GM23338 (cell line): ENCODE results near the gene KDM4C. TPM values are rescaled to one million over a fixed set of nuclear protein-coding genes. Genes with fewer than 3 reads are reported as not detected.

ENCODE experiments used
- ATAC-seq: fragments of 200-7000 bp; cut with Tn5 transposase; 3 replicates; pipeline ENCODE4 v1.9.1; 2020
- DNase-seq: peaks from one replicate; pipeline ENCODE4 v3.0.0-alpha.2; 2015; ENCODE audit warnings: low spot score
- H2AFZ ChIP-seq: fragments of 200-600 bp; sonication (generic); 2 replicates; pipeline ENCODE4 v1.8.0; 2016; ENCODE audit warnings: antibody characterized with exemption, mild to moderate bottlenecking, moderate library complexity
- H3F3A ChIP-seq: fragments of 200-600 bp; sonication (generic); replicated peaks from 2 replicates; pipeline ENCODE4 v1.8.0; 2017; ENCODE audit warnings: antibody characterized with exemption, mixed run types, low read depth
- H3K27ac ChIP-seq: fragments of 200-600 bp; sonication (generic); 2 replicates; pipeline ENCODE4 v1.6.1; 2016; ENCODE audit warnings: low read depth
- H3K27me3 ChIP-seq: fragments of 200-600 bp; sonication (generic); 2 replicates; pipeline ENCODE4 v1.8.0; 2016; ENCODE audit warnings: mild to moderate bottlenecking, mixed run types, moderate library complexity; ENCODE audit not compliant: insufficient read depth
- H3K36me3 ChIP-seq: fragments of 200-600 bp; sonication (generic); 2 replicates; pipeline ENCODE4 v1.8.0; 2016; ENCODE audit warnings: mild to moderate bottlenecking; ENCODE audit not compliant: insufficient read depth
- H3K4me1 ChIP-seq: fragments of 200-600 bp; sonication (generic); 2 replicates; pipeline ENCODE4 v1.8.0; 2016; ENCODE audit warnings: mild to moderate bottlenecking, moderate library complexity; ENCODE audit not compliant: insufficient read depth
- H3K4me2 ChIP-seq: fragments of 200-600 bp; sonication (generic); 2 replicates; pipeline ENCODE4 v1.7.1; 2017; ENCODE audit warnings: mixed run types
- H3K4me3 ChIP-seq: fragments of 200-600 bp; sonication (generic); 2 replicates; pipeline ENCODE4 v1.6.1; 2016; ENCODE audit warnings: mixed run types
- H3K79me2 ChIP-seq: fragments of 200-600 bp; sonication (generic); replicated peaks from 2 replicates; pipeline ENCODE4 v1.8.0; 2017; ENCODE audit warnings: mild to moderate bottlenecking; ENCODE audit not compliant: insufficient read depth
- H3K9me2 ChIP-seq: fragments of 200-600 bp; sonication (generic); 2 replicates; pipeline ENCODE4 v1.8.0; 2017; ENCODE audit not compliant: insufficient read depth
- H4K20me1 ChIP-seq: fragments of 200-600 bp; sonication (generic); replicated peaks from 2 replicates; pipeline ENCODE4 v1.8.0; 2017; ENCODE audit warnings: mild to moderate bottlenecking; ENCODE audit not compliant: insufficient read depth
- H3K27ac Mint-ChIP-seq: 2 replicates; pipeline ENCODE4 v1.8.0; 2020; ENCODE audit warnings: inconsistent platforms, mild to moderate bottlenecking, moderate library complexity, mixed read lengths
- H3K27me3 Mint-ChIP-seq: 3 replicates; pipeline ENCODE4 v1.8.0; 2022; ENCODE audit warnings: low read depth, mild to moderate bottlenecking, moderate library complexity, mixed read lengths, inconsistent platforms; ENCODE audit not compliant: insufficient read depth, poor library complexity
- H3K36me3 Mint-ChIP-seq: 3 replicates; pipeline ENCODE4 v1.8.0; 2021; ENCODE audit warnings: low read depth, mild to moderate bottlenecking, inconsistent platforms, moderate library complexity, mixed read lengths
- H3K4me1 Mint-ChIP-seq: 3 replicates; pipeline ENCODE4 v1.8.0; 2020; ENCODE audit warnings: mild to moderate bottlenecking, inconsistent platforms, mixed read lengths
- H3K4me3 Mint-ChIP-seq: 3 replicates; pipeline ENCODE4 v1.8.0; 2021; ENCODE audit warnings: moderate library complexity, mild to moderate bottlenecking, inconsistent platforms, mixed read lengths
- H3K9me3 Mint-ChIP-seq: 3 replicates; pipeline ENCODE4 v1.8.0; 2020; ENCODE audit warnings: moderate library complexity, mild to moderate bottlenecking, inconsistent platforms, mixed read lengths
- CREB1 ChIP-seq: fragments of 250-450 bp; sonication (Bioruptor Pico); IDR thresholded peaks from 2 replicates; pipeline ENCODE4 v1.5.0; 2020; ENCODE audit warnings: low read depth, mild to moderate bottlenecking, moderate library complexity
- CTCF ChIP-seq, 2 experiments: fragments of 200-600 bp in 1 of 2; sonication (generic) in 1 of 2; conservative IDR thresholded peaks; 2 replicates each; pipeline versions ENCODE4 v1.5.1 to v1.6.1; 2016 to 2017; ENCODE audit warnings: antibody characterized with exemption in 2 of 2, low read depth in 2 of 2, mild to moderate bottlenecking in 2 of 2, moderate library complexity in 1 of 2
- NANOG ChIP-seq: IDR thresholded peaks from 2 replicates; pipeline ENCODE4 v1.6.1; 2016; ENCODE audit warnings: antibody characterized with exemption, borderline replicate concordance
- POLR2AphosphoS5 ChIP-seq: IDR thresholded peaks from 2 replicates; pipeline ENCODE4 v1.6.1; 2016; ENCODE audit warnings: antibody characterized with exemption, low read depth
- STAT1 ChIP-seq: IDR thresholded peaks from one replicate; pipeline ENCODE4 v1.6.1; 2016; ENCODE audit warnings: antibody characterized with exemption; ENCODE audit not compliant: unreplicated experiment
- polyA plus RNA-seq: library from polyadenylated mRNA; unstranded; fragments of >200 nt; fragmentation: Nextera tagmentation; extraction: Ambion mirVana; gene quantifications from 2 replicates; pipeline ENCODE4 v1.2.1, GENCODE V29; 2016
- total RNA-seq: library from RNA; depleted of rRNA; stranded (reverse); fragments of >200 nt; shearing (Covaris generic); gene quantifications from 2 replicates; pipeline ENCODE4 v1.2.3, GENCODE V29; 2014
- TF ChIP-seq, protein P1 (sequence below): IDR thresholded peaks from one replicate; pipeline ENCODE4 v1.6.1; 2018; ENCODE audit warnings: antibody characterized with exemption; ENCODE audit not compliant: unreplicated experiment

KDM4C gene
- total and polyA plus RNA-seq, 2 experiments from 2014 or later, result 12.0 to 43.8 TPM

GRCh38 chr9:6771722-6772121 is 13.9 kb downstream of the KDM4C start (continued):
- TF ChIP-seq CTCF (conservative IDR thresholded peaks at IDR 0.05; ENCODE audit: low read depth in 2 of 2) (no peak), STAT1 (no peak)

GRCh38 chr9:6777213-6777902 is 19.6 kb downstream of the KDM4C start:
- H3K27me3 Mint-ChIP-seq, result peaks cover 5% of the 10 kb centered on the region
- Histone ChIP-seq H3F3A (peaks cover 32% of the 10 kb centered on the region), H3K27ac (peak overlapping the region; percentile 95), H3K4me1 (peaks cover 55% of the 10 kb centered on the region), H3K27me3 (no peaks in the 10 kb centered on the region), H2AFZ (no peak overlapping the region), H3K4me3 (peak overlapping the region; percentile 34), H3K9me2 (no peaks in the 10 kb centered on the region), H3K36me3 (no peaks in the 10 kb centered on the region), H3K79me2 (peaks cover 83% of the 10 kb centered on the region), H4K20me1 (no peaks in the 10 kb centered on the region), H3K4me2 (peak overlapping the region; percentile 52)
- peak; percentile 89 for ATAC-seq
- peak; percentile 90 for DNase-seq
- H3K9me3 Mint-ChIP-seq, result no peaks in the 10 kb centered on the region
- peaks cover 45% of the 10 kb centered on the region for H3K4me1 Mint-ChIP-seq
- peak; percentile 42; the same call in 1 of the 2 replicates for TF ChIP-seq POLR2AphosphoS5
- peak; percentile 100 for TF ChIP-seq NANOG
- TF ChIP-seq CREB1 (CRISPR knock-in tag), result no peak
- peaks cover 10% of the 10 kb centered on the region; the same call in 1 of the 3 replicates for H3K36me3 Mint-ChIP-seq
- peak overlapping the region; percentile 46 for H3K4me3 Mint-ChIP-seq
- peak overlapping the region; percentile 92 for H3K27ac Mint-ChIP-seq

- Histone ChIP-seq H3F3A (peaks cover 32% of the 10 kb centered on the region), H3K4me1 (peaks cover 73% of the 10 kb centered on the region), H3K79me2 (peaks cover 83% of the 10 kb centered on the region), H3K27ac (peak overlapping the region; percentile 78), H3K36me3 (no peaks in the 10 kb centered on the region), H3K4me2 (peak overlapping the region; percentile 36; the same call in 1 of the 2 replicates), H3K9me2 (no peaks in the 10 kb centered on the region), H3K27me3 (no peaks in the 10 kb centered on the region), H4K20me1 (no peaks in the 10 kb centered on the region), H3K4me3 (no peak overlapping the region), H2AFZ (no peak overlapping the region)
- peaks cover 4% of the 10 kb centered on the region; the same call in 2 of the 3 replicates for H3K36me3 Mint-ChIP-seq
- H3K27me3 Mint-ChIP-seq, result peaks cover 5% of the 10 kb centered on the region
- TF ChIP-seq CTCF (conservative IDR thresholded peaks at IDR 0.05; ENCODE audit: low read depth in 2 of 2), result no peak
- TF ChIP-seq, protein P1, sequence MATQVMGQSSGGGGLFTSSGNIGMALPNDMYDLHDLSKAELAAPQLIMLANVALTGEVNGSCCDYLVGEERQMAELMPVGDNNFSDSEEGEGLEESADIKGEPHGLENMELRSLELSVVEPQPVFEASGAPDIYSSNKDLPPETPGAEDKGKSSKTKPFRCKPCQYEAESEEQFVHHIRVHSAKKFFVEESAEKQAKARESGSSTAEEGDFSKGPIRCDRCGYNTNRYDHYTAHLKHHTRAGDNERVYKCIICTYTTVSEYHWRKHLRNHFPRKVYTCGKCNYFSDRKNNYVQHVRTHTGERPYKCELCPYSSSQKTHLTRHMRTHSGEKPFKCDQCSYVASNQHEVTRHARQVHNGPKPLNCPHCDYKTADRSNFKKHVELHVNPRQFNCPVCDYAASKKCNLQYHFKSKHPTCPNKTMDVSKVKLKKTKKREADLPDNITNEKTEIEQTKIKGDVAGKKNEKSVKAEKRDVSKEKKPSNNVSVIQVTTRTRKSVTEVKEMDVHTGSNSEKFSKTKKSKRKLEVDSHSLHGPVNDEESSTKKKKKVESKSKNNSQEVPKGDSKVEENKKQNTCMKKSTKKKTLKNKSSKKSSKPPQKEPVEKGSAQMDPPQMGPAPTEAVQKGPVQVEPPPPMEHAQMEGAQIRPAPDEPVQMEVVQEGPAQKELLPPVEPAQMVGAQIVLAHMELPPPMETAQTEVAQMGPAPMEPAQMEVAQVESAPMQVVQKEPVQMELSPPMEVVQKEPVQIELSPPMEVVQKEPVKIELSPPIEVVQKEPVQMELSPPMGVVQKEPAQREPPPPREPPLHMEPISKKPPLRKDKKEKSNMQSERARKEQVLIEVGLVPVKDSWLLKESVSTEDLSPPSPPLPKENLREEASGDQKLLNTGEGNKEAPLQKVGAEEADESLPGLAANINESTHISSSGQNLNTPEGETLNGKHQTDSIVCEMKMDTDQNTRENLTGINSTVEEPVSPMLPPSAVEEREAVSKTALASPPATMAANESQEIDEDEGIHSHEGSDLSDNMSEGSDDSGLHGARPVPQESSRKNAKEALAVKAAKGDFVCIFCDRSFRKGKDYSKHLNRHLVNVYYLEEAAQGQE, result no peak
- no peaks in the 10 kb centered on the region for H3K9me3 Mint-ChIP-seq
- ATAC-seq (peak; percentile 15; the same call in 2 of the 3 replicates), DNase-seq (no peak)
- peak overlapping the region; percentile 67 for H3K27ac Mint-ChIP-seq
- no peak overlapping the region for H3K4me3 Mint-ChIP-seq
- H3K4me1 Mint-ChIP-seq, result peaks cover 63% of the 10 kb centered on the region
These were observed 21.9 kb downstream of the KDM4C start for GRCh38 chr9:6779417-6780241.
